ENCODE results near the gene COX7A2.

The COX7A2 gene

GRCh38 chr6:75220357-75220756 is 23.2 kb downstream of the COX7A2 start:
- Histone ChIP-seq H3K9me2 (replicated peaks; ENCODE audit: insufficient read depth, low read length) (no peaks in the 10 kb centered on the region), H2AFZ (ENCODE audit: low read length) (no peak overlapping the region), H3K36me3 (replicated peaks; ENCODE audit: insufficient read depth, low read length) (no peaks in the 10 kb centered on the region), H3K9ac (ENCODE audit: low read length) (no peak overlapping the region), H3F3A (ENCODE audit: insufficient read depth, low read length) (no peaks in the 10 kb centered on the region), H4K20me1 (ENCODE audit: insufficient read depth, low read length) (no peaks in the 10 kb centered on the region), H3K27me3 (replicated peaks; ENCODE audit: insufficient read depth, low read length) (no peaks in the 10 kb centered on the region), H3K9me3 (replicated peaks; ENCODE audit: insufficient read depth, low read length) (no peaks in the 10 kb centered on the region), H3K4me2 (ENCODE audit: low read depth, low read length) (no peak overlapping the region), H3K4me1 (ENCODE audit: low read length) (no peaks in the 10 kb centered on the region), H3K27ac (ENCODE audit: low read length) (no peak overlapping the region), H3K79me2 (ENCODE audit: low read length) (no peaks in the 10 kb centered on the region), H3K4me3 (ENCODE audit: low read length) (no peak overlapping the region)
- TF ChIP-seq CTCF (IDR thresholded peaks at IDR 0.05; ENCODE audit: low read length) = no peak
- no peak for TF ChIP-seq EZH2phosphoT487 (IDR thresholded peaks at IDR 0.05; ENCODE audit: low read length)
- DNase-seq = no peak

- Histone ChIP-seq H2AFZ (ENCODE audit: low read length) (no peak overlapping the region), H3K4me3 (ENCODE audit: low read length) (no peak overlapping the region), H3K4me2 (ENCODE audit: low read depth, low read length) (no peak overlapping the region), H3K27ac (ENCODE audit: low read length) (no peak overlapping the region), H3F3A (ENCODE audit: insufficient read depth, low read length) (no peaks in the 10 kb centered on the region), H3K27me3 (replicated peaks; ENCODE audit: insufficient read depth, low read length) (no peaks in the 10 kb centered on the region), H3K79me2 (ENCODE audit: low read length) (no peaks in the 10 kb centered on the region), H3K9me3 (replicated peaks; ENCODE audit: insufficient read depth, low read length) (no peaks in the 10 kb centered on the region), H3K9ac (ENCODE audit: low read length) (no peak overlapping the region), H4K20me1 (ENCODE audit: insufficient read depth, low read length) (no peaks in the 10 kb centered on the region), H3K4me1 (ENCODE audit: low read length) (no peaks in the 10 kb centered on the region), H3K36me3 (replicated peaks; ENCODE audit: insufficient read depth, low read length) (no peaks in the 10 kb centered on the region), H3K9me2 (replicated peaks; ENCODE audit: insufficient read depth, low read length) (no peaks in the 10 kb centered on the region)
- no peak for TF ChIP-seq EZH2phosphoT487 (IDR thresholded peaks at IDR 0.05; ENCODE audit: low read length)
- no peak for TF ChIP-seq CTCF (IDR thresholded peaks at IDR 0.05; ENCODE audit: low read length)
- TF ChIP-seq EZH2 (optimal IDR thresholded peaks at IDR 0.05; ENCODE audit: low read depth, low read length) = no peak
- no peak for DNase-seq
Measured at GRCh38 chr6:75219263-75219662, 24.3 kb downstream of the COX7A2 start.

- no peak for DNase-seq
- TF ChIP-seq CTCF (IDR thresholded peaks at IDR 0.05; ENCODE audit: low read length) (no peak), EZH2phosphoT487 (IDR thresholded peaks at IDR 0.05; ENCODE audit: low read length) (no peak), EZH2 (optimal IDR thresholded peaks at IDR 0.05; ENCODE audit: low read depth, low read length) (no peak)
- no peak overlapping the region for H3K9ac ChIP-seq (ENCODE audit: low read length)
- H2AFZ ChIP-seq (ENCODE audit: low read length) = no peak overlapping the region
- no peaks in the 10 kb centered on the region for H3K9me2 ChIP-seq (replicated peaks; ENCODE audit: insufficient read depth, low read length)
- H3K79me2 ChIP-seq (ENCODE audit: low read length) = no peaks in the 10 kb centered on the region
- no peak overlapping the region for H3K27ac ChIP-seq (ENCODE audit: low read length)
- H3K27me3 ChIP-seq (replicated peaks; ENCODE audit: insufficient read depth, low read length) = no peaks in the 10 kb centered on the region
- no peaks in the 10 kb centered on the region for H3K4me1 ChIP-seq (ENCODE audit: low read length)
- no peaks in the 10 kb centered on the region for H3K36me3 ChIP-seq (replicated peaks; ENCODE audit: insufficient read depth, low read length)
- no peak overlapping the region for H3K4me2 ChIP-seq (ENCODE audit: low read depth, low read length)
- no peaks in the 10 kb centered on the region for H3F3A ChIP-seq (ENCODE audit: insufficient read depth, low read length)
- H3K4me3 ChIP-seq (ENCODE audit: low read length) = no peak overlapping the region
- H3K9me3 ChIP-seq (replicated peaks; ENCODE audit: insufficient read depth, low read length) = no peaks in the 10 kb centered on the region
- H4K20me1 ChIP-seq (ENCODE audit: insufficient read depth, low read length) = no peaks in the 10 kb centered on the region
Measured at GRCh38 chr6:75217193-75217592, 26.4 kb downstream of the COX7A2 start.
